GM18867 (cell line): ENCODE results near the gene IKZF1.

Experiments
- ATAC-seq: cut with Tn5 transposase; IDR thresholded peaks from one replicate; pipeline ENCODE4 v1.9.1; 2021; ENCODE audit warnings: mild to moderate bottlenecking, moderate library complexity; ENCODE audit not compliant: unreplicated experiment

IKZF1 gene

GRCh38 chr7:50404392-50404791 lies 99.9 kb downstream of the IKZF1 start:
- ATAC-seq: no peak

DNA sequence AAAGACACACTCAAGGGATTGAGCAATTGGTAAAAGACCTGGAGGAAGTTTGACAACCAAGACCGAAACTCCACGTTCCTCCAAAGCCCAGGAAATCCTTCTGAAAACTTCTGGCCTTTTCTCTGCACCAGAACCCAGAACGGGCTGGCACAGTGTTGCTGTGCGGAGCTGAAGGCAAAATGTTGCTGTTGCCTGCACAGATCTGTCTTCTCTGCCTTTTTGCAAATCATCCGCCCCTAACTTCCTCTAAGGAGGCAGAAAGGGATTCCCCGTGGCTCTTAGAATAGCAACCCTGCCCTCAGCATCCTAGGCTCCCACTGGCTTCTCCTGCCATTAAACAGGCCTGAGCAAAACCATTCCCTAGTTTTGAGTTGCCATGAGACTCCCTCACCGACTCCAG lies 100.7 kb downstream of the IKZF1 start:
- no peak for ATAC-seq

DNA sequence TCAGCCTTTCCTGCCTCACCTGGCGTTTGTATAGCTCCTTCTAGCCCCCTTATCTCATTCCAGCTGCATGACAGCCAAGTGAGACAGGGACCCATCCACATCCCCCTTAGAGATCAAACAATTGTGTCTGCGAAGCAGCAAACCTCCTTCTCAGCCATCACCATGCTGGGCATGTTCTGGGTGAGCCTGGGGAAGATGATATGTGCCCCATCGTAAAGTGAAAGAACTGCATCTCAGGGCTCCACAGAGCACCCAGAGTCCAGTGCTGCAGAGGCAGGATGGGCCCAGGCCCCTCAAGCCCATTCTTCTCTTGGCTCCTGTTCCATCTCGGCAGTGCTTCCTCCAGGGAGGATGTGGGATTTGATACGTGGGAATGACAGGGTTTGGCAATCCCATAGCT lies 102.4 kb downstream of the IKZF1 start:
- ATAC-seq: no peak

DNA sequence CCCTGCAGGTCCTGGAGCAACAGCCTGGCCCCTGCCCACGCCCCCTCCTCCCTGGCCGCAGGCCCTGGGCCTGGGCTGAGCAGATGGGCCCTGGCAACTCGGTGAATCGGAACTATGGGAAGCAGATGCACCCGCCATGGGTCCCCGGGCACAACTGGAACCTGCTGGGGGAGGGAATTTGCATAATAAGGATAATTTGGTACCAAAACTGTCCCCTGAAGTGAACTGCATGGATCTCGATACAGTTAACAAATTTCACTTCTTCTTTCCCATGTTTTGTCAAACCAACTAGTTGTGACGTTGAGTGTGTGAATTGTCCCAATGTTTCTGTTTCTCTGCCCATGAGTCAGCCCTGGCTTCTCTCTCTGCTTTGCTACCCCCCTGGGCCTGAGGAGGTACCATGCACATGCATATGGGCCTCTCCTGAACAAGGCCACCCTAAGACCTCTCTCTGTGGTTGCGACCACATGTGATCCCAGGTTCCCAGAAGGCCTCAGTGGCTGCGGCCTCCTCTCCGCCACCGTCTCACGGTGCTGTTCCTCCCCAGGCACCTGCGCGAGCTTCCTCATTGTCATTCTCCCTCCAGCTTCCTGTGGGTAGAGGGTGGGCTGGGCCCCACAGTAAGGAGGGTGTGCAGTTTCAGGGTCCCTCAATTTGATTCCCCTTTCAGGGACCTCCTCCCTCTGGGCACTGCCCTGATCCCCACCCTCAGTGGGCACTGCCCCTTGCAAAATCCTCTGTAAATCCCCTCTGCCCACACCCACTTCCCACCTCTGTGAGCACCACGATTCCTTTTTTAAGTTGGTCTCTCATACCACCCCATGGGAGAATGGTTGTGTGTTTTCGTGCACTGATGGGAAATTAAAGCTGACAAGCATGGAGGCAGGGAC lies 105.6 kb downstream of the IKZF1 start:
- peak; percentile 50 for ATAC-seq

DNA sequence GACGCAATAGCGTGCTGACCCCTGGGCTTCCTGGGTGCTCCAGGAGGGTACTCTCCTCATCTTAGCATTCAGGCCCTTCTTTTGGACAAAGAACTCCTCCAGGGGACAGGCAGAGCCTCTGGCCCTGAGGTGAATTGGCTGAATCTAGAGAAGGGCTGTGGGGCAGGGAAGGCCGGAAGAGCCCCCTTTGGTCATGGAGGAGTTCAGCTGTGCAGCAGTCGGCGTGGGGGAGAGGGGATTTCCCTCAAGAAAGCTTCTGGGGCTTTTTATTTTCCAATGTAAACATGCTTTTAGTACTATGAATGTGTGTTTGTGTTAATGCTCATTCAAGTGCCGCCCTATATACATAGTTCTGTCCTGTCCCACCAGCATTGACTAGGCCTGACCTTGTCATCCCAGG lies 106.8 kb downstream of the IKZF1 start:
- no peak for ATAC-seq

- ATAC-seq: no peak
These were observed 108.5 kb downstream of the IKZF1 start for GRCh38 chr7:50412973-50413372.

- ATAC-seq: no peak
These were observed 109.0 kb downstream of the IKZF1 start for GRCh38 chr7:50413561-50413960.

- ATAC-seq: no peak
These were observed 111.4 kb downstream of the IKZF1 start for GRCh38 chr7:50415844-50416364.

GRCh38 chr7:50416527-50417182 lies 112.1 kb downstream of the IKZF1 start:
- peak; percentile 75 for ATAC-seq

GRCh38 chr7:50418086-50418515 lies 113.6 kb downstream of the IKZF1 start:
- peak; percentile 84 for ATAC-seq

DNA sequence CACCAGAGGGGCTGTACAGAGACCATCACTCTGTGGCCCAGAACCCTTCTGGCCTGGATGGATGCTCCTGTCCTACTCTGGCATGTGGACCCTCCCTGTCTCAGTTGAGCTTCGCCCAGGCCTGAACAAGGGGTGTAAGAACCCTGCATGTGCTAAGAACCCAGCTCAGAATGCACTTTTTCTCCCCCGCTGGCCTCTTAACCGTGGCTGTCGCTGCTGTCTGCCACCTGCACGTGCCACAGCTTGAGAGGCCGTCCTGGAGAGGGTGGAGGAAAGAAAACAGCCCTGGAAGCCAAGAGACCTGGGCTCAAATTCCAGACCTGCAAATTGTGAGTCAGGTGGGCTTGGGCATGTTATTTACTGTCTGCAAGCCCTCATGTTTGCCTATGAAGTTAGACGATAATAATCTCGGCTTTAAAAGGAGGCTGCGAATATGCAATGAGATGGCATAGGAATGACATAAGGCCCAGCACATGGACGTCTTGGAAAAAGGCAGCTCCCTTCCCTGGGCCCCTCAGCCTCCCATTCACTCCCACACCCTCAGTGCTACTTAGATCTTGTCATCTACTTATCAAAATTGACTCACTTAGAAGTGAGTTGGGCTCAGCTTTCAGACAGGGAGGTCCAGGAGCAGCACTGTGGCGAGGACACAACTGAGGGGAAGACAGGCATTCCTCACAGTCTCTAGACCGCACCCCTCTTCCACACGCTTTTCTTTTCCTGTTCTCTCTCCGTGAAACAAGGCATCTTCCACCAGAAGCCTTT lies 114.2 kb downstream of the IKZF1 start:
- ATAC-seq: no peak

GRCh38 chr7:50421043-50421442 lies 116.5 kb downstream of the IKZF1 start:
- no peak for ATAC-seq

- ATAC-seq: no peak
These were observed 118.3 kb downstream of the IKZF1 start for GRCh38 chr7:50422858-50423257.

- ATAC-seq: no peak
These were observed 119.3 kb downstream of the IKZF1 start for GRCh38 chr7:50423860-50424259.

DNA sequence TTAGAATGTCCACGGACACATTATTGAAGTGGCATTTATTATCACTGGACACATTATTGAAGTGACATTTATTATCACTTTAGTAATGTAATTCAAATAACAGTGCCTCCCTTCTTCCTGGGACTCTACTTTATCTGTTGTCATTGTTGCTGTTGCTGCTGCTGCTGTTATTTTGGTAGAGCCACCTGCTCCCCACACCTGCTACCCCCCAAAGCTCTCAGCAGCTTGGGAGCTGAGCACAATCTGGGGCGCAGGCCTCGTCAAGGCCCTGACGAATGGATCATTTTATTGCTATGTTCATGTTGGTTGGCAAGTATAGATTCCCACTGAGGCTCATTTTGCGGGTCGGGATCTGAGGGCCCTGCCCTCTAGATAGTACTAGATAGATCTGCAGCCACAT lies 120.8 kb downstream of the IKZF1 start:
- ATAC-seq: no peak

DNA sequence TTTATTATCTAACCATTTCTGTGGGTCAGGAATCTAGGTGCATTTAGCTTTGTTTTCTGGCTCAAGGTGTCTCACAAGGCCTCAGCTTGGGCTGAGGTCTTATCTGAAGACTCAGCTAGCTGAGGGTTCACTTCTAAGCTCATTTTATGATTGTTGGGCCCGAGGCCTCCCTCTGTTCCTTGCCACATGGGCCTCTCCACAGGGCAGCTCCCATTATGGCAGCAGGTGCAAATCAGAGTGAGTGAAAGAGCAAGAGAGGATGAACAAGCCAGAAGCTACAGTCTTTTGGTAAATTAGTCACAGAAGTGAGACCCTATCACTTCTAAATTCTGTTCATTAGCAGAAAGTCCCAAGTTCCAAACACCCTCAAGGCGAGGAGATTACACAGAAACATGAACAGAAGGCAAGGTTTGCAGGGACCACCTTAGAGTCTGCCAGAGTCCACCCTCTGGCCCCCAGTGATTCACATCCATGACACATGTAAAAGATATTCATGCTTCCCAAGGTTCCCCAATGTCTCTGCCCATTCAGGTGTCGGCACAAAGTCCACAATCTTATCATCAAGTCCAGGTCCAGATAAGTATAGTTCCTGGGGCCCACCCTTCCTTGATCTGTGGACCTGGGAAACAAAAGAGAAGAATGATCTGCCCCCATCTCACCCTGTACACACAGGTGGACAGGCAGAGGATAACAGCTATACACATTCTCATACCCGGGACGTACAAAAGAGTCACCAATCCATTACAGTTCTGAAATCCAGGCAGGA lies 121.9 kb downstream of the IKZF1 start:
- ATAC-seq: no peak

DNA sequence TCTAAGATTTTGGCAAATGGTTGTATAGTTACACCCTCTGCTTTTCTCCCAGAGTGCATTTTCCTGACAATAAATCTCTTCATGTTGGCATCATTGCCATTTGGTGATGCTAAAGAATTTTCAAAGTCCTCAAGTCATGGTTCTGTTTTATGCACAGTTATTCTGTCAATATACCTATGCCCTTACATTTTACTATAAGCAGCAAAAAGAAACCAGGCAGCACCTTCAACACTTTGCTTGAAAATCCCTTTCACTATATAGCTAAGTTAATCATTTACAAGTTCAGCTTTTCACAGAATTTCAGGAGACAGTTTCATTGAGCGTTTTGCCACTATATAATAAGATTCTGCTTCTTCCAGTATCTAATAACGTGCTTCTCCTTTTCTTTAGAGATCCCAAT lies 123.0 kb downstream of the IKZF1 start:
- no peak for ATAC-seq

DNA sequence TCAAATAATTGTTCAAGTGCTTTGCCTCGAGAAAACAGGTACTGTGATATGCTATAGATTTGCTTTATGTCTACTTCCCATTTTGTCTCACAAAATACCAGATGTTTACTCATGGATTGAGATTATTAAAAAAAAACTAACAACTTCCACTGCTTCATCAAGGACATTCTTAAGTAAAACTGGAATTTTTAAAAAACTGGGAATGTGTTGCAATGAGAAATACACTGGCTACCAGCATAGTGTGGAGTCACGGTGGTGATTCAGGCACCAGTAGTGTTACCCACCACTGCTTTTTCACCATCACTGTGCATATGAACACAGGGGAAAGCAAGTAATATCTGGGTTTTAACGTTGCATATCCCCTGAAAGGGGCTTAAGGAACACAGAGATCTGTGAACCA lies 124.4 kb downstream of the IKZF1 start:
- ATAC-seq: no peak

GRCh38 chr7:50431316-50431715 lies 126.8 kb downstream of the IKZF1 start:
- ATAC-seq: no peak

DNA sequence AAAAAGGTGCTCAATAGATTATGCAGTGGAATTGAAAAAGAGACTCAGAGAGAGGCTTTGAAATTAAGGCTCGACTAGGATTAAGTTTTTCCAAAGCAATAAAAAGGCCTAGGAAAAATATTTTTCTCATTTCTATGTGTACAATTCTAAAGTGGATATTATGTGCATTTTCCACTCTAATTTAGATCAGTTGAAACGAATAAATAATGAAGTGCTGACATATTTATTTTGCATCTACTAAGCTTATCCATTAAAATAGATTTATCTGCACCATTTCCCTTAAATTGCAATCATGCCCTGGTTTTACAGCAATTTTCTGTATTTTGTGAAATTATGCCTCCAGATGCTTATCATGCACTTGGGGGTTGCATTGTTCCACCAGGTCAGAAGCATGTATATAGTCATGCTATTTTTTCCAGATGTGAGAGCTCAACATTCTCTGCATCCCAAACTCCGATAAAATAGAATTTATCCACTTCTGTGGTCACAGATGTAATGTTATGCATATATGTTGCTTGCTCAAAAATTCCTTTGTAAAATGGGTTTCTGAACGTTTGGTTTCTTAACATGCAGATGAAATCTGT lies 127.3 kb downstream of the IKZF1 start:
- ATAC-seq: no peak
